ENCODE data around the gene NAP1L4.

The NAP1L4 gene

DNA sequence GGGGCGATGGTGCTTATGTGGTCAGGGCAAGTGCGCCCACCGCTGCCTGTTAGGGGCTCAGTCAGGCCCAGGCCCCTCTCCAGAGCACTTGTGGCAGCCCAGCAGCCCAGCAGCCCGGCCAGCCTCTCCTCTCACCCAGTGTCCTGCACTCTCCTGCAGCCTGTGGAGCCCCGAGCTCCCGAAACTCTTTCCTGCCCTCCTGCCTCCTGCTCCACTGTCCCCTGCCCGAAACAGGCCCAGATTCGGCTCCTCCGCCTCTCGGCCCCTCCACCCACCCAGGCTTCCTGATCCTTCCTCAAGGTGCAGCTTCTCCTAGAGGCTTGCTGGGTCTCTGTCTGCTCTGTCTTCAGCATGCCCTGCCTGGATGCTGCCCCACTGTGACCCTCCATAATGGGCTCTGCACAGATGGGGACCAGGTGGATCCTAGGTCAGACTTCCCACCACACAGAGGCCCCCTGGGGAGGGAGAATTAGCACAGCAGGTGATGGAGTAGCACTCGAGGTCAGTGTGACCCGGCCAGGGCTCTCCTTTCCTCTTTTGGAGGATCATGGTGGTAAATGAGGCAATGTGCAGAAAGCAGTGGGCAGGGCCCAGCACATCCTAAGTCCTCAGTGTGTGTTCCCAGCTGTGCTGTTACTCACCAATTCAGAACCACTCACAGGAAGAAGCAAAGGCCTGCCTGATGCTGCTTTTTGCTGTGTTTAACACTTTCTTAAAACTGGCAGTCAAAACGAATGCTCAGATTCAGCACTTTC, 18.6 kb upstream of the NAP1L4 start:
- DNase-seq, result no peak

DNA sequence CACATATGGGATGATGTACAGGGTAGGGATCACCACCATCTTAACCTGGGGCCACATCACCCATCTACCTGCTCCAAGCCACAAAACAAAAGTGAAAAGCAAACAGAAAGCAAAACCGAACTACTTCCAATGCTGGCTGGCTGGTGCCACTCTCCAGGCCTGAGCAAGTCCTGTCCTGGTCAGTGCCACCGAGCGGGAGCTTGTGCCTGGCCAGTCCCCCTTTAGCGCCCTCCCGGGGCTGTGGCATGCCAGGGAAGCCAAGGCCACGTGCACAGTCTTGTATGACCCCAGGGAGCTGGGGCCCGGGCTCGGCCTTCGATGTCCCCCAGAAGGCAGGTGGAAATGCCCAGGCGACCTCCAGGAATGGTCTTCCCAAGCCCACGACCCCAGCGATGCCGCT, 17.9 kb upstream of the NAP1L4 start:
- DNase-seq, result no peak

DNA sequence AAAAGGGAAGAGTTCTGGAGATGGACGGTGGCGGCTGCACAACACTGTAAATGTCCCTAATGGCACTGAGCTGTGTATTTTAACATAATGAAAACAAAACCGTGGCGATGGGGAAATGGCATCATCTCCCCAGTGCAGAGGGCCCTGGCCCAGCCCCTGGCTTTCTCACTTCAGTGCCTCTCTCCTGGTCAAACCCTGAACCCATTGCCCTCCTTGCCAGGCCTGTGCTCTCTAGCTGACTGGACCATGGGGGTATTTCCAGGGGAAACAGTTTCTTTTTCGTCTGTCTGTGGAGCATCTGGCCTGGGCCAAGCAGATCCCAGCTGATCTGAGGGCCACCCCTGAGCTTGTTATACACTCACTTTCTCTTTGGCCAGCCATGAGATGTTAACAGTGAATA, 17.4 kb upstream of the NAP1L4 start:
- DNase-seq, result no peak

DNA sequence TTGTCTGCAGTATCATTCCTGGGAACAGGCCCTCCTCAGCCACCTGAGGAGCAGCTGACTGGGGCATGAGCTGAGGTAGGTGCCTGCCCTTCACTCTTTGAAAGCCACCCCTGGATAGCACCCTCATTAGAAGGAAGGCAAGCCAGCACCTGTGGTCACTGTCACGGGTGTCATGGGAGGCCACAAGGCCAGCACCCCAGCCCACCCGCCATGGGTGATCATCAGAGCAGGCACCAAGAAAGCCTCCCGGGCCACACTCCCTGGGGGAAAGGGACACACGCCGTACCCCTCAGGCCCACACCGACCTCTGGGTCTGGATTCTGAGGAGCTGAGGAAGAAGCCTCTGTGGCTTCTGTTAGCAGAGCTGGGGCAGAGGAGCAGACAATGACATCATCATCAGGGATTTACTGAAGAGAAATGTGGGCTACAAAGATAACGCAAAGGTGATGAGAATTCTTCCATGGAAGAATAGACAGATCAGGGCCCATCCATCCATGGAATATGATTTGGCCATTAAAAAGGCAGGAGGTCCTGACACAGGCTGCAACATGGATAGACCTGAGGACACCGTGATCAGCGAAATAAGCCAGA, 16.7 kb upstream of the NAP1L4 start:
- DNase-seq, result no peak

DNA sequence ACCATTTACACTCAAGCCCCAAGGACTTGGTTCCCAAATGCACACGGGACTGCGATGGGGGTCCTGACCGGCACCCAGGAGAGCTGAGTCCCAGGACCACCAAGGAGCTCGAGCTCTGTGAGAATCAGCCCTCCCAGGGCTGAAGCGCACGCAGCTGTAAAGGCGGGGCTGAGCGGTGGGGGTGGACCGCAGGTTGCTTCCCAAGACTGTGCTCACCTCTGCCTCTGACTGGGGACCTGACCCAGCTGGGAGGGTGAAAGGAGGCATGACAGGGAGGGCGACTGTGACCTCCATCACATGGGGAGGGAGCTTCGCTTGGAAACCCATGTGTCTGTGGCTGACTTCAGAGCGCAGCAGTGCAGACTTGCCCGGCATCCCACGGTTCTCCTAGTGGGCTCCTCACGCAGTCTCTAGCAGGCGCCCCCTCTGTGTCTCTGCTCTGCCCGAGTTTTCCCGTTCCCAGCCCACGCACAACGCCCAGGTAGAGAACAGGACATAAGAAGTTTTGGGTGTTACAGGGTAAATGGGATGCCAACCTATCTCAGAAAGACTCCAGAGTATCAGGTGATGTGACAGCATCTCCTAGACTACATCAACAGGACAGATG, 15.4 kb upstream of the NAP1L4 start:
- DNase-seq, result no peak

DNA sequence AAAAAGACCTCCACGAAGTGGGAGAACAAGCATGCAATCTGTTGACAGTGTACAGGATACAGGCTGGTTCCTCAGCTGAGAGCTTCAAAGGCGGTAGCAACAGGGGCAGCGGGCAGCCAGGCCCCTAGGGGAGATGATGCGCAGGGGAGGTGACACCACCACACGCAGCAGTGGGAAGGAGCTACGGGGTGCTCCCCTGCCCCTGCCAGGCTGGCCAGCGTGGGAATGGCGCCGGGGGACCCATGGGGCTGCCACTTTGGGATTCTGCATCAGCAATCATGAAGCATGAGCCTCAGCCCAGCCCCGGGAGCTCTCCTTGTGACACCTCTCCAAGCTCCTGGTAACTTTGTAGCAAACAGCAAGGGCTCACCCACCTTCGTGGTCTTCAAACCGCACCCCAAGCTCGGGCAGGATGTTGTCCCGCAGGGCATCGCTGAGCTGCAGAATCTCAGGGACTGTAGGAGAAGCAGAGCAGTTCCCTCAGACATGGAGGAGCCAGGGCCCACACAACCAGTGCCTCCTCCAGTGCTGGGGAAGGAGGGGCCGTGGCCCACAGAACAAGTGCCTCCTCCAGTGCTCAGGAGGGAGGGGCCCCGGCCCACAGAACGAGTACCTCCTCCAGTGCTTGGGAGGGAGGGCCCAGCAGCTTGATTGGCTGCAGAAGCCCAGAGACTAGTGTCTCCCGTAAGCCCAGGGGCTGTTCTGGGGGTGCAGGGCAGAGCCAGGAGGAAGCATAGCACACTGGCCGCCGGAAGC, 14.6 kb upstream of the NAP1L4 start:
- no peak for DNase-seq

DNA sequence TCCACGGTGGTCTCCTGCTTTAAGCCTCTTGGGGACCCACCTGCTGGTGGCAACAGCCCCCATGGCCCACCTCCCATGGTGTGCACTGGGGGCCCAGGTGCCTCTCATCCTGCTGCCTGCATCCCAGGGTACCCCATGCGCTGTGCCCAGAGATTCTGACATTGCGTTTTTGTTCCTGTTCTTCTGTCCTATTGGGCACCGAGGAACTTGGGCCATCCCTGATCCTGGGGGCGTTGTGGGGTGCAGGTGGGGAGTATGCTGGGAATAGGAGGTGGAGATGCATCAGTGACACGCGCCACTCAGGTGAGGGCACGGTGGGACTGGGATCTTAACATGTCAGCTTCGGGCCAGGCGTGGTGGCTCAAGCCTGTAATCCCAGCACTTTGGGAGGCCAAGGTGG, 12.4 kb upstream of the NAP1L4 start:
- no peak for DNase-seq

DNA sequence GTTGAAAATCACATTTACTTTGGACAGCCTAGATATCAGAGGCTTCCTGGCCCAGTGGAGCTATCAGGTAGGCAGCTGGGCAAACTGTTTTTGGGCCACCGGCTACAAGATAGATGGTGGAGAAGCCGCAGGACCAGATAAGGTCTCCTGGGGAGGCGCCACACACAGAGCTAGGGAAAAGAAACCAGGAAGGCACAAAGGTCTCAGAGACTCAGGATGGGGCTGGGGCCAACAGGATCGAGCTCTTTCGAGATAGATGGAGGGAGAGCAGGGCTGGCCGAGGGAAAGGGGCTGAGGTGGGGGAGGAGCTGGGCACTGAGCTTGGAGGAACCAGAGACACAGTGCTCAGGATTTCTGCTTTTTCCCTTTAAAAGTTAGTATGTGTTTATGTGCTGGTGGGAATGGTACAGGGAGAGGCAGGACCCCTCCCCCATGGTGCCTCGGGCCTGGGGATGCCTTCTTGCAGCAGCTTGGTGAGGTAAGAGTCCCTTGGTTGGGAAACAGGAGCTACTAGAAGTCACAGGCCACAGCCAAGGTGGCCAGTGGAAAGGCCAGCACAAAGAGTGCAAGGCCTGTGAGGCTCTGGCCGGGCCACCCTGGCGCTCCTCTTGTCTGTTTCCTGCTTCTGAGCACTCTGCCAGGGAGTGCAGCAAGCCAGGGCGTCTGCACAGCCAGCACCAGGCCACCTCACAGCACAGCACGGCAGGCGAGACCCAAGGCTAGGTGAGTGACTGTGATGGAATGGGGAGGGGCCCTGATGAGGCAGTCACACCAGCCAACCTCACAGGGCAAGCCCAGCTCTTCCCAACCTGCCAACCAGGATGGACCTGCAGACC, 11.5 kb upstream of the NAP1L4 start:
- no peak for DNase-seq

DNA sequence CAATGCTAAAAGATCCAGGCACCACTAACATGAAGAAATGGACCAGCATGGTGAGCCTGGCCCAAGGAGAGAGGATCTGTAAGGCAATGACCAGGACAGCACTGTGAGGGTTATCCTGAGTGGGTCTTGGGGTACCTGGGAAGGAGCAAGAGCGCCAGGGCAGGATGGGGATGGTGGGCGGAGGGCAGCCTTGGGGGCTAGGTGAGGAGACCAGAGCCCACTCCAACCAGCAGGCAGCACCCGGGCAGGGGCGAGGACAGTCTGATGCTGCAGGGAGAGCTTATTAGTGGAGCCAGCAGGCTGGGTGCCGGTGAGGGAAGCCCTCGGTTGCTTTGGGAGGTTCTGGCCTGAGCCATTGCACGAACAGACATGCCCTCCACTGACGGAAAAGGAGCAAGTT, 10.7 kb upstream of the NAP1L4 start:
- no peak for DNase-seq

DNA sequence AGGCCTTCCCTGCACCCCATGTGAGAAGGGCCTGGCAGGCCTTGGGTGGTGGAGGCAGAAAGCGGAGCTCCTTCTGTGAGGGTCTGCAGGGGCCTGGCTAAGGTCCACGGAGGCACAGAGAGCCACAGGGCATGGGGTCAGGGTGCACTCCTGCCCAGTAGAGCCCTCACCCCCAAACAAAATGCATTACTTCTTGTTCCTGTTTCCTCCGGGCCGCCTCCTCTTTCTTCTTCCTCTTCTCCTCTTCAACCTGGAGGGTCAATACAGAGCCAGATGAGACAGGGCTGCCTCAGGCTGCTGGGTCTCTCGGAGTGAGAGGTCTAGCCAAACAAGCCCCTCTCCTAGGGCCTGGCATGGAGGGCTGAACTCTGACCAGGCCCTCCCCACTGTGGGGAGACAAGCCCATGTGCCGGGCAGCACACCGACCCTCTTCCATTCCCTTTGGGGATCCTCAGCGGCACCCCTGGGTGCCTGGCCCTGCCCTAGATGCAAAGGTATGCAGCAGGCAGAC, 10.3 kb upstream of the NAP1L4 start:
- no peak for DNase-seq

DNA sequence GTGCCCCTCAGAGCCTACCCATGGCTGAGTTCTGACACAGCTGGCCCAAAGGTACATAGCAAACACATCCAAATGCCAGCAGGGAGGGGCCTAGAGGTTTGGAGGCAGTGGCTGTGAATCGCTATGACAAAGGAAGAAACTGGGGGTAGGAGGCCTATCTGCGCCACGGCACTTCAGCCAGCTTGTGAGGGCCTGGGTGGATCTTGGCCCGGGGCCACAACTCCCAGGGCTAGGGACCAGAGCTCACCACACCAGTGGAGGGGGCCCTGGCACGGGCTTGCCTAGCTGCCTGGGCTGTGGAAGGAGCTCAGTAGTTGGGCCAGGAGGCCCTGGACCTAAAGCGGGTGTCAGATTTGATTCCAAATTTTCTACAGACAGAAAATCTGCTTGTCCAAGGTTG, 9.4 kb upstream of the NAP1L4 start:
- no peak for DNase-seq

DNA sequence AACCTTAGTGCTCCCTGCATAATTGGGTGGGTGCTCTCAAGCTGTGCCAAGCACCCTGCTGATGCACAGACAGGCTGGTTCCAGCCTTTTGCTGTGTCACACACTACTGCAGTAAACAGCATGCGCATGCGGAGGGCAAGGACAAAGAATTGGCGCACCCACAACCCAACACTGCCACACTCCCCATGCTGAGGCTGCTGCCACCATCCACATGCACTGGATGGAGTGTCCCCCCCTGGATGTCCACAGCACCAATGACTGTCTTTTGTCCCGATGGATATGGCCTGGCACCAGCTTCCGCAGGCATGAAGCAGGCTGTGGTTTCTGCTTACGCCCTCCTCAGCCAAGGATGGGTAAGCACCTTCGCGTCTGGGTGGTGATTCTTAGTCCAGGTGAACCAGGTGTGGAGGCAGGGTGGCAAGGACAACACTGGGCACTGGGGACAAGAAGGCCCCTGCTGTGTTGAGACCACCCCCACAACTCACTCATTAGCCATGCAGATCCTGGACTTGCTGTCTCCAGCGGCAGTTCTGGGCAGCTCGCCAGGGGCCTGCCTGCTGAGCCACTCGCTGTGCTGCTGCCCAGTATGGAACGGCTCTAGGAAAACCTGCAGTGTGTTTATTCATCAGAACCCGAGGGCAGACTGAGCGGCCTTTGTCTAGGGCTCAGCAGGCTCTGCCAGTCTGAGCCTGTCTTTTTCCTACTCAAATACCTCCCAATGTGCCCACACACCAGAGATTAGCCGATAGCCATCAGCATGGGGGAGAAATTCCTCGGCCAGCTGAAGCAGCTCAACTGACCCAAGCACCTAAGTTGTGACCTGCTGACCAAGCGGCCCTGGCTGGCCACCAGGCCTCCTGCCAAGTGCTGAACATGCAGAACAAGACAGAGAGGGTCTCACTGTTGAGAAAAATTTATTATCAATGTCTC, 8.2 kb upstream of the NAP1L4 start:
- DNase-seq, result peak; percentile 64

DNA sequence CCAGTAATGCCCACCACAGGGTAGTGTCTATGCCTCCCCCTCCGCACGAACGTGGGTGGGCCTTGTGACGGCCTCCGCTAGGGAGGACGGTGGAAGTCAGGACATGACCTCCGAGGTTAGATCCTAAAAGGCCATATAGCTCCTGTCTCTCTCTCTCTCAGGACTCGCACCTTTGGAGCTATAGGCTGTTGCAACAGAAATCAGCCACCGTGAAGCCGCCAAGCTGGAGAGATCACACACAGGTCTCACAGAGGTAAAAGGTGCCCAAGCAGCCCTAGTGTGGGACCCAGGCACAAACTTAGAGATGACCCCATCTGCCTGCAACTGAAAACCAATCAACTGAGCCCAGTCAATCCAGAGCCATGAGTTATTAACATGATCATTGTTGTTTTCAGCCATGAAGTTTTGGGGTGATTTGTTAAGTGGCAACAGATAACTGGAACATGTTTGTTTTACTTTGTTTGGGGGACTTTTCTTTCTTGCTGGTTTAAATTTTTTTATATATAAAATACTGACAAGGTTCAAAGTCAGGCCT, 7.4 kb upstream of the NAP1L4 start:
- no peak for DNase-seq

DNA sequence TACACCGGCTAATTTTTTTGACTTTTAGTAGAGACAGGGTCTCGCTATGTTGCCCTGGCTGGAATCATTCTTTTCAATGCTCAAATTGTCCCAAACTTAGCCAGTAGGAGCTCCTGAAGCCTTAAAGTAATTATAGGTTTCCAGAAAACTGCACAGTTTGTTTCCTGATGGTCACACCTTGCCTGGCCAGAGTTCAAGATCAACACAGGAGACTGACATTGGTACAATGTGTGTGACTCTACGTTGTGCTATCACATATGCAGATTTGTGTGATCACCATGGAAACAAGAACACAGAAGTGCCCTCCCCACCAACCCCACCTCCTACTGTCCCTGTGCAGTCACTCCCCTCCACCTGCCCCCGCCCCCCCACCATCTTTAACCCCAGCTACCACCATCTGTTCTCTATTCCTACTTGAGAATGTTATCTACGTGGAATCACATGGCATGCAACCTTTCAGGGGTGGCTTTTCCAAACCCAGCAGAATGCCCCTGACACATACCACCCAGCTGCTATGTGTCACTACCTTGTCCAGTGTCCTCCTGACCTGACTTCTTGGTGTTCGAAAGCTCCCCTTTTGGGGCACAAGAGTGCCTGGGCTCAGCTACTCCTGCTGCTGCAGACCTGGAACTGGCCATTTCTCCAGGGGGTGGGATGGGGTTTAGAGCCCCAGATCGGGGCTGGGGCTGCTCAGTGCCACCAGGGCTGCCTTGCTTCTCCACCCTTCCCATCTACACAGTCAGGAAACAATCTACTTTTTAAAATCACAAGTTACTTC, 6.1 kb upstream of the NAP1L4 start:
- no peak for DNase-seq

DNA sequence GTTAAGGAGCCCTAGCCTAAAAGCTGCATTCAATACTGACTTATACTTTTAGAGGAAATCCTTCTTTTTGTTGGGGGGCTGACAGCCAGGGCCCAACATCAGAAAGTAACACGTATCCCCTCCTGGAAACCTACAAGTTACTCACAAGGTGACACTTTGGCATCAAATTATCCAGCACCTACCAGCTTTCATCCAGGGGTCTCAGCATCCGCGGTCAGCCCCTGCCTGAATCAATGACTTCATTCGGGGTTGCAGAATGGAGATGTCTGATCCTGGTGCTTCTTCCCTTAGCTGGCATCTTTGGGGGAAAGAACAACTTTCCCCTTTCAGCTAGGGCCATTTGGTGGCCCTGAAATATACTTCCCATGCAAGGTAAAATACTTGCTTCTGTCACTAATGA, 5.3 kb upstream of the NAP1L4 start:
- DNase-seq, result no peak

DNA sequence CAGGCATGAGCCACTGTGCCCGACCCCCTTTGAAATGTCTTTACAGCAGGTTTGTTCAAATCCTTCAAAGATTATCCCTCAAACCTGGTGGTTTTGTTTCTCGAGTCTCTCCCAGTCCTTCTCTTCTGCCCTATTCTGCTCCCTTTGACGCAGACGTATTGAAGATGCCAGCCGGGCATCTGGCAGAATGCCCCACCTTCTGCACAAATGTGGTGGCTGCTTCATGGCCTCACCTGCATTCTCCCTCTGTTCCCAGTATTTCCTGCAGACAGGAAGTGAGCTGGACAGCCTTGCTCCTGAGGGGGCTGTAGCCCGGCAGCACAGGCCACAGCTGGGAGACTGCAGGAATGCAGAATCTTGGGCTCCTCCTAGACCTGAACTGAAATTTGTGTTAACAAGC, 4.8 kb upstream of the NAP1L4 start:
- DNase-seq, result no peak

DNA sequence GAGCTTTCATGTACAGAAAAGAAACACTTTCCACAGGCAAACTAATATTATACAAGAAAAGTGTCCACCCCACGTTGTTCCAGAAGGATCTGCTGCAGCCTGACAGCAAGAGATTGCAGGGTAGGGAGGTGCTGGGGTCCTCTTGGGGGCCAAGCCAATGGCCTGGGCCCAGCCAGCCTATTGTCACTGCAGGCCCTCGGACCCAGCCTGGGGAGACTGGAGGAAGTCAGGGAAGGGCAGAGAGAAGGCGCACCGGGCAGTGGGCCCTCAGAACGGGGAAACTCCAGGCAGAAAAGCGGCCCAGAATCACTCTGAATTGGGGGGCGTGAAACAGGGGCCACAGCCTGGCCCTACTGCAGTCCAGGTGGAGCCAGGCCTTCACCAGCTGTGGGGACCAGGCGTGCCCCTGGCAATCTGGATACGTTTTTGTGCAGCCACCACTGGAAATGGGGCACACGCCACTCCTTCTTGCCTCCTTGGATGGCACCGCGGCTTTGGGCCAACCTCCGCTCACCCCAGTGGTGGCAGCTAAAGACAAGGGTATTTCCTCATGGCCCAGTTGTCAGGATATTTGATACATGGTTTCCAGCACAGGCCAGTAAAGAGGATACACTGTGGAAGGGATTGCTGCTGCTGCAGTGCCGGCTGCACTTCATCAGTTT, 3.9 kb upstream of the NAP1L4 start:
- DNase-seq, result no peak

DNA sequence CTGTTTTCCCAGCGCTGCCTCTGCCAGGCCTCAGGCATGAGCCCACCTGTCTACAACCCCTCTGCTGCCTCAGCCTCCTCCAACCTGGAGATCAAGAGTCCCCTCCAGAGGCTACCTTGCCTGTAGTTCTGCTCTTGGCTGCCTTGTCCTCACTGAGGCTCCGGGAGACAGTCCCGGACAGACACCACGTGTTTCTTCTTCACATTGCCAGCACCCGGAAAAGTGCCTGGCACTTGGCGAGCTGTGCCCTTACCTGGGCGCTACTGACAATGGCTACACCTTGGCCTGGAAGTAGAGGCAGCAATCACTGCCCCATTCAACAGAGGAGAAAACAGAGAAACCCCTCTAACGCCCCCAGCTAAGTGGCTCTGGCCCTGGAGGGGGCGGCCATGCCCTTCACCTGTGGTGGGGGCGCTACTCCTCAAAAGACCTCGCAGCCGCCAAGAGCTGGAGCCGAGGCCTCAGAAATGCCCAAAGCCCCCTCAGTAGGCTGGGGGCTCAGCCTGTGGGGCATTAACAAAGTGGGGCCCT, 3.0 kb upstream of the NAP1L4 start:
- no peak for DNase-seq

DNA sequence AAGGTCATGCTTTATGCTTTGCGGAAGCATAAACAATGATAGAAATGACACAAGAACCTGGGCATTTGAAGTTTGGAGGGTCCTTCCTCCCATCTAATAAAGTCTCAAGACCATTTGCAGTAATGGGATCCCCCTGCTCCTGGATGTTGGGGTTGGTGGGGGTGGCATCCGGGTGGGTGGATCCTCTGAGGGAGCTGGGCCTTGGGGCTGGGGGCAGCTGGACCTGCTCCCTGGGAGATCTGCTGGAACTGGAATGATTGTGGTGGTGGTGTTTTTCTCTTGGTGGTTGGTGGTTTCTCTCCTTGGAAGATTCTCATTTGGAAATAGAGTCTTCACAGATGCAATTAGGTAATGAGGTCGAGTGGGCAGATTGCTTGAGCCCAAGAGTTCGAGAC, 2.2 kb upstream of the NAP1L4 start:
- DNase-seq, result no peak

DNA sequence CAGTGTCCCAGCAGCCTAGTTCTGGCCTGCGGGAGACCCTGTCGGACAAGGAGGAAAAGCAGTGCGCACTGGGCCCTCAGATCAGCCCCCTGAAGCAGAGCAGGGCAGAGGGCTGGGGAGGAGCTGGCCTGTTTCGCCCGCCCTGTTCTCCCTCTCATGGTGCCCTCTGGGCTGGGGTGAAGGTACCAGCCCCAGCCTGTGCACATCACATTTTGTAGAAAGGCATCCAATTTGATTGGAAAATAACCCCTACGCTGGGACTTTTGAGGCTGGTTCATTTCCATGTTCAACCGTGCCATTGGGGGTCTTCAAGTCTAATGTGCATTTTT, 832 bp upstream of the NAP1L4 start:
- DNase-seq, result no peak
